Neuron (in vitro differentiated cells): ENCODE results near the gene PRKCQ.
"Not testable (repeated sequence)": the region's sequence is repeated elsewhere in the genome, so short reads cannot be mapped to it uniquely, and the experiment has no call there.

Experiments
- H2AFZ ChIP-seq: one replicate; pipeline ENCODE4 v1.6.1; 2013; ENCODE audit warnings: low read depth, mild to moderate bottlenecking, inconsistent platforms, low read length, moderate library complexity
- H3K27me3 ChIP-seq: one replicate; pipeline ENCODE4 v1.6.1; 2013; ENCODE audit warnings: low read length; ENCODE audit not compliant: insufficient read depth
- H3K36me3 ChIP-seq: one replicate; pipeline ENCODE4 v1.6.1; 2013; ENCODE audit warnings: low read length; ENCODE audit not compliant: insufficient read depth
- H3K4me1 ChIP-seq: one replicate; pipeline ENCODE4 v1.6.1; 2013; ENCODE audit warnings: low read length; ENCODE audit not compliant: insufficient read depth
- H3K4me3 ChIP-seq: 2 replicates; pipeline ENCODE4 v1.5.1; 2013; ENCODE audit warnings: mild to moderate bottlenecking, low read length, moderate library complexity
- H3K9me3 ChIP-seq: one replicate; pipeline ENCODE4 v1.6.1; 2013; ENCODE audit warnings: low read length

The PRKCQ gene

GRCh38 chr10:6589287-6590094, 9.4 kb upstream of the PRKCQ start:
- Histone ChIP-seq H2AFZ (no peak overlapping the region), H3K4me3 (no peak overlapping the region), H3K36me3 (no peaks in the 10 kb centered on the region), H3K4me1 (peaks cover 4% of the 10 kb centered on the region), H3K27me3 (no peaks in the 10 kb centered on the region), H3K9me3 (no peaks in the 10 kb centered on the region)

- H3K9me3 ChIP-seq = no peaks in the 10 kb centered on the region
- no peaks in the 10 kb centered on the region for H3K27me3 ChIP-seq
- no peaks in the 10 kb centered on the region for H3K36me3 ChIP-seq
- no peak overlapping the region for H2AFZ ChIP-seq
- no peak overlapping the region for H3K4me3 ChIP-seq
- peaks cover 4% of the 10 kb centered on the region for H3K4me1 ChIP-seq
Observed at GRCh38 chr10:6588845-6589244, 8.8 kb upstream of the PRKCQ start.

- no peaks in the 10 kb centered on the region for H3K36me3 ChIP-seq
- no peaks in the 10 kb centered on the region for H3K27me3 ChIP-seq
- peaks cover 4% of the 10 kb centered on the region for H3K4me1 ChIP-seq
- H3K9me3 ChIP-seq = no peaks in the 10 kb centered on the region
- H3K4me3 ChIP-seq = no peak overlapping the region
- H2AFZ ChIP-seq = no peak overlapping the region
Observed at GRCh38 chr10:6588082-6588481, 8.0 kb upstream of the PRKCQ start.

- H3K27me3 ChIP-seq = no peaks in the 10 kb centered on the region
- no peak overlapping the region for H2AFZ ChIP-seq
- H3K4me3 ChIP-seq = no peak overlapping the region
- H3K36me3 ChIP-seq = no peaks in the 10 kb centered on the region
- peaks cover 4% of the 10 kb centered on the region for H3K4me1 ChIP-seq
- H3K9me3 ChIP-seq = no peaks in the 10 kb centered on the region
Observed at GRCh38 chr10:6586501-6586900, 6.4 kb upstream of the PRKCQ start.

- Histone ChIP-seq H3K4me3 (no peak overlapping the region), H3K27me3 (peaks cover 14% of the 10 kb centered on the region), H3K36me3 (no peaks in the 10 kb centered on the region), H3K9me3 (no peaks in the 10 kb centered on the region), H3K4me1 (peaks cover 6% of the 10 kb centered on the region), H2AFZ (no peak overlapping the region)
Observed at GRCh38 chr10:6583447-6583846, 3.4 kb upstream of the PRKCQ start.

GRCh38 chr10:6582913-6583312, 2.8 kb upstream of the PRKCQ start:
- not testable (repeated sequence) for H3K4me1 ChIP-seq, H3K36me3 ChIP-seq, H2AFZ ChIP-seq, H3K4me3 ChIP-seq, H3K9me3 ChIP-seq
- H3K27me3 ChIP-seq = peaks cover 19% of the 10 kb centered on the region

- H2AFZ ChIP-seq = no peak overlapping the region
- no peak overlapping the region for H3K4me3 ChIP-seq
- H3K9me3 ChIP-seq = no peaks in the 10 kb centered on the region
- no peaks in the 10 kb centered on the region for H3K36me3 ChIP-seq
- peaks cover 4% of the 10 kb centered on the region for H3K4me1 ChIP-seq
- peaks cover 21% of the 10 kb centered on the region for H3K27me3 ChIP-seq
Observed at GRCh38 chr10:6582298-6582697, 2.2 kb upstream of the PRKCQ start.

- Histone ChIP-seq H3K4me1 (peaks cover 4% of the 10 kb centered on the region), H3K9me3 (no peaks in the 10 kb centered on the region), H3K27me3 (peaks cover 21% of the 10 kb centered on the region), H2AFZ (no peak overlapping the region), H3K4me3 (no peak overlapping the region), H3K36me3 (no peaks in the 10 kb centered on the region)
Observed at GRCh38 chr10:6581778-6582228, 1.7 kb upstream of the PRKCQ start.

- not testable (repeated sequence) for H3K4me3 ChIP-seq, H3K36me3 ChIP-seq, H3K9me3 ChIP-seq, H3K4me1 ChIP-seq, H2AFZ ChIP-seq
- H3K27me3 ChIP-seq = peaks cover 21% of the 10 kb centered on the region
Observed at GRCh38 chr10:6581223-6581622, 1.1 kb upstream of the PRKCQ start.

GRCh38 chr10:6580279-6581029, 378 bp upstream of the PRKCQ start:
- H3K4me1 ChIP-seq = peaks cover 4% of the 10 kb centered on the region
- peaks cover 21% of the 10 kb centered on the region for H3K27me3 ChIP-seq
- no peaks in the 10 kb centered on the region for H3K9me3 ChIP-seq
- H3K36me3 ChIP-seq = no peaks in the 10 kb centered on the region
- peak overlapping the region; percentile 62 for H3K4me3 ChIP-seq
- peak overlapping the region; percentile 95 for H2AFZ ChIP-seq

- peak overlapping the region; percentile 53 for H3K4me3 ChIP-seq
- H3K9me3 ChIP-seq = no peaks in the 10 kb centered on the region
- no peaks in the 10 kb centered on the region for H3K36me3 ChIP-seq
- H3K27me3 ChIP-seq = peaks cover 25% of the 10 kb centered on the region
- H3K4me1 ChIP-seq = peaks cover 4% of the 10 kb centered on the region
- peak overlapping the region; percentile 95 for H2AFZ ChIP-seq
Observed at GRCh38 chr10:6579183-6579903, 733 bp downstream of the PRKCQ start.

GRCh38 chr10:6578795-6579182, 1.3 kb downstream of the PRKCQ start:
- H3K9me3 ChIP-seq = no peaks in the 10 kb centered on the region
- no peaks in the 10 kb centered on the region for H3K36me3 ChIP-seq
- peaks cover 25% of the 10 kb centered on the region for H3K27me3 ChIP-seq
- H3K4me3 ChIP-seq = no peak overlapping the region
- no peak overlapping the region for H2AFZ ChIP-seq
- peaks cover 4% of the 10 kb centered on the region for H3K4me1 ChIP-seq

- no peaks in the 10 kb centered on the region for H3K9me3 ChIP-seq
- H3K4me3 ChIP-seq = no peak overlapping the region
- H3K27me3 ChIP-seq = peaks cover 25% of the 10 kb centered on the region
- no peak overlapping the region for H2AFZ ChIP-seq
- H3K36me3 ChIP-seq = no peaks in the 10 kb centered on the region
- peaks cover 4% of the 10 kb centered on the region for H3K4me1 ChIP-seq
Observed at GRCh38 chr10:6578251-6578771, 1.8 kb downstream of the PRKCQ start.
